SU-DHL-6 (cell line): Measurements from ENCODE around the gene FCF1.

ENCODE experiments used
- CTCF ChIP-seq: fragments of 200-600 bp; sonication (generic); IDR thresholded peaks from one replicate; pipeline ENCODE4 v1.5.1; 2017; ENCODE audit warnings: antibody characterized with exemption, mild to moderate bottlenecking, low read length, moderate library complexity; ENCODE audit not compliant: insufficient read depth, poor library complexity, severe bottlenecking
- EZH2phosphoT487 ChIP-seq: fragments of 200-600 bp; sonication (generic), shearing (Covaris generic); conservative IDR thresholded peaks from 2 replicates; pipeline ENCODE4 v1.6.1; 2018; ENCODE audit warnings: mild to moderate bottlenecking, antibody characterized with exemption, low read length, moderate library complexity, mixed read lengths

GRCh38 chr14:74754157-74754556, 41.2 kb downstream of the FCF1 start:
- TF ChIP-seq CTCF (no peak), EZH2phosphoT487 (no peak)
